ENCODE measurements around the gene DDX1. TPM values are rescaled to one million over a fixed set of nuclear protein-coding genes. Genes with fewer than 3 reads are reported as not detected.

Gene DDX1
- total and polyA plus RNA-seq, 10 of the 15 experiments (the other 5 are each of a cell fraction or from before 2014, with no cell fraction given) = 53.2 to 134 (median 85.6) TPM

- TF ChIP-seq HSF1 (IDR thresholded peaks at IDR 0.05; ENCODE audit: low read depth, low read length) (peak; percentile 21; the same call in 1 of the 2 replicates), SPI1 (IDR thresholded peaks at IDR 0.05; ENCODE audit: borderline replicate concordance, insufficient read depth, low read depth, low read length) (no peak), RBBP5 (conservative IDR thresholded peaks at IDR 0.05) (no peak), MEF2B (IDR thresholded peaks at IDR 0.05; ENCODE audit: partially characterized antibody, poor library complexity, severe bottlenecking) (no peak), CBX3 (IDR thresholded peaks at IDR 0.05; ENCODE audit: borderline replicate concordance, low read depth) (no peak), CHD4 (IDR thresholded peaks at IDR 0.05) (no peak), SUZ12 (IDR thresholded peaks at IDR 0.05; ENCODE audit: unreplicated experiment) (no peak), IKZF2 (IDR thresholded peaks at IDR 0.05) (peak in 1 of 2 experiments; percentile 61; a peak in 2 of 4 replicates), IRF5 (IDR thresholded peaks at IDR 0.05; ENCODE audit: borderline replicate concordance) (no peak), SP1 (IDR thresholded peaks at IDR 0.05; ENCODE audit: low read depth, low read length) (peak; percentile 55), FOXM1 (IDR thresholded peaks at IDR 0.05; ENCODE audit: low read depth, low read length) (no peak), POU2F2 (IDR thresholded peaks at IDR 0.05; ENCODE audit: borderline replicate concordance, low read depth, low read length) (peak; percentile 56; the same call in 1 of the 3 replicates), NFYA (IDR thresholded peaks at IDR 0.05; ENCODE audit: borderline replicate concordance, low read depth, low read length) (no peak), TCF7 (IDR thresholded peaks at IDR 0.05; ENCODE audit: borderline replicate concordance) (0 out of 2 replicates have a peak, but pooled peaks have one; percentile 4), LARP7 (IDR thresholded peaks at IDR 0.05) (peak; percentile 90), ETV6 (conservative IDR thresholded peaks at IDR 0.05 in 1 of 2, IDR thresholded peaks at IDR 0.05 in 1 of 2; ENCODE audit: borderline replicate concordance in 1 of 2, low read depth in 1 of 2) (0 out of 4 replicates have a peak, but pooled peaks of 1 of the 2 experiments have one; percentile 23), RFX5 (IDR thresholded peaks at IDR 0.05; ENCODE audit: low read depth, low read length) (peak; percentile 55; the same call in 1 of the 2 replicates), CREM (IDR thresholded peaks at IDR 0.05; ENCODE audit: low read depth) (peak; percentile 84), PAX8 (IDR thresholded peaks at IDR 0.05) (no peak), NBN (IDR thresholded peaks at IDR 0.05) (peak; percentile 84; the same call in 1 of the 2 replicates), BRCA1 (IDR thresholded peaks at IDR 0.05; ENCODE audit: low read depth, low read length) (no peak), EP300 (IDR thresholded peaks at IDR 0.05; ENCODE audit: borderline replicate concordance in 1 of 2, control insufficient read depth in 1 of 2, low read depth in 2 of 2, low read length in 2 of 2) (no peak), CREB1 (IDR thresholded peaks at IDR 0.05; ENCODE audit: low read depth) (peak; percentile 66), HDAC2 (IDR thresholded peaks at IDR 0.05) (peak; percentile 25; the same call in 1 of the 2 replicates), NR2F1 (conservative IDR thresholded peaks at IDR 0.05) (peak; percentile 69), USF1 (IDR thresholded peaks at IDR 0.05; ENCODE audit: borderline replicate concordance, extremely low read length, insufficient read depth, low read depth, low read length) (no peak)
Measured at GRCh38 chr2:15591692-15592463, at the start of gene DDX1 (continued).
